ENCODE measurements around the gene SMPD3. TPM values are rescaled to one million over a fixed set of nuclear protein-coding genes. Genes with fewer than 3 reads are reported as not detected.
A peak's percentile ranks its signal among the peaks of the same experiment; 100 is the strongest.
"Not testable (repeated sequence)": the region's sequence is repeated elsewhere in the genome, so short reads cannot be mapped to it uniquely, and the experiment has no call there.

The SMPD3 gene
- total RNA-seq (2014; rRNA removed; shearing (Covaris generic)): 0.03 and 0.77 TPM in 2 replicates
- 0.44 TPM in 1 of 2 replicates, not detected in the other for polyA plus RNA-seq (2015; cell fraction: cytosol; rRNA removed)
- polyA plus RNA-seq (2015; cell fraction: nucleus; rRNA removed): not detected in 2 replicates

DNA sequence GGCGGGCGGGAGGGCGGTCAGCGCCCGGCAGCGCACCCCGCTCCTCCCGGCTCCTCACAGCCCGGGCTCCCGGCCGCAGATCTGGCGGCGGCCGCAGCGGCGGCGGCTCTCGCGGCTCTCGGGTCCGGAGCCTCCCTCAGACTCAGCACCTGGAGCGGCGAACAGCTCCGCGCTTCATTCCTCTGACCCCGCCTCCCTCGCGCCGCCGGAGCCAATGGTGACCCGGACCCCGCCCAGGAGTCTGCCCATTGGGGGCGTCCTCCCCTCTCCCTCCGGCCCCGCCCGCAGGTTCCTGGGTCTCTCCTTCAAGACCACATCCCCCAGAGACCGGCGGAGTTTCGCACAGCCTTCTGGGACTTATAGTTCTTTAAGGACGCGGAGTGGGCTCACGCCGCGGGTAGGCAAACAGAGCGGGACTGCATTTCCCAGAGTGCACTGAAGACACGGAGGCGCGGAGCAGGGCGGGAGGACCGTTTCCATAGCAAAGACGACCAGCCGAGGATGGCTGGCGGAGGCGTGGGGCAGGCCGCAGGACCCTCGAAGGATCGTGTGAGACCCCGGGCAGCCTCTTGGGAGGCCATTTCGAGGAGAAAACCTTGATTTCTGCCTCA lies at the start of gene SMPD3:
Gene SMPD3 (minus strand): TSS at position 149 of the 611 bp plus-strand sequence. CDS start 76,327 bp downstream, outside the sequence.
- DNase-seq (ENCODE audit: low read depth, low spot score): peak; percentile 96
- in situ Hi-C loops (cut with HindIII; ENCODE audit: low pct_unique_long_range_greater_than_20kb, low sequenced_read_pairs): no loop called here

DNA sequence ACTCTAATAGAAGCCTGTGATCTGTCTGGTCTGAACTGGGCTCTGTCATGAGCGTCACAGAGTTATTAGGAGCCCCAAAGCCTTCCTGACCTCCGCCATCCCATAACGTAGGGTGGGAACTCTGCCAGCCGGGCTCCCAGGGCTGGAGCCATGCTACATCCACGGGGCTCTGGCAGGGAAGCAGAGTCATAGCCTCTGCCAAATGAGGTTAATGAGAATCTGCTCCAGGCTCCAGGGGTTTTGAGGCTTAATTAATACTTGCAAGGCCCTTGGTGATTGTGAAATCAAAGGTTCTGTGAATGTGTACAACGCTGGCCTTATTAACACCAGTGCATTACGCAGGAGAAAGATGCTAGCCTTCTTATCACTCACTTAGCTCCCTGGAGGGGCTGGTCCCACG lies 48.4 kb upstream of the SMPD3 start:
- no peak for DNase-seq (ENCODE audit: low read depth, low spot score)
- in situ Hi-C loops (cut with HindIII; ENCODE audit: low pct_unique_long_range_greater_than_20kb, low sequenced_read_pairs): no loop called here

DNA sequence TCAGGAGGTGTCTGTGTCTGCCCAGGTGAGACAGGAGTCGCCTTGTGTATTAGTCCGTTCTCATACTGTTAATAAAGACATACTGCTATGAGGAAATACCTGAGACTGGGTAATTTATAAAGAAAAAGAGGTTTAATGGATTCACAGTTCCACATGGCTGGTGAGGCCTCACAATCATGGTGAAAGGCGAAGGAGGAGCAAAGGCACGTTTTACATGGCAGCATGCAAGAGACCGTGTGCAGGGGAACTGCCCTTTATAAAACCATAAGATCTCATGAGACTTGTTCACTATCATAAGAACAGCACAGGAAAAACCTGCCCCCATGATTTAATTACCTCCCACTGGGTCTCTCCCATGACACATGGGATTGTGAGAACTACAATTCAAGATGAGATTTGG lies 46.0 kb upstream of the SMPD3 start:
- DNase-seq (ENCODE audit: low read depth, low spot score); in situ Hi-C loops (cut with HindIII; ENCODE audit: low pct_unique_long_range_greater_than_20kb, low sequenced_read_pairs): not testable (repeated sequence)

DNA sequence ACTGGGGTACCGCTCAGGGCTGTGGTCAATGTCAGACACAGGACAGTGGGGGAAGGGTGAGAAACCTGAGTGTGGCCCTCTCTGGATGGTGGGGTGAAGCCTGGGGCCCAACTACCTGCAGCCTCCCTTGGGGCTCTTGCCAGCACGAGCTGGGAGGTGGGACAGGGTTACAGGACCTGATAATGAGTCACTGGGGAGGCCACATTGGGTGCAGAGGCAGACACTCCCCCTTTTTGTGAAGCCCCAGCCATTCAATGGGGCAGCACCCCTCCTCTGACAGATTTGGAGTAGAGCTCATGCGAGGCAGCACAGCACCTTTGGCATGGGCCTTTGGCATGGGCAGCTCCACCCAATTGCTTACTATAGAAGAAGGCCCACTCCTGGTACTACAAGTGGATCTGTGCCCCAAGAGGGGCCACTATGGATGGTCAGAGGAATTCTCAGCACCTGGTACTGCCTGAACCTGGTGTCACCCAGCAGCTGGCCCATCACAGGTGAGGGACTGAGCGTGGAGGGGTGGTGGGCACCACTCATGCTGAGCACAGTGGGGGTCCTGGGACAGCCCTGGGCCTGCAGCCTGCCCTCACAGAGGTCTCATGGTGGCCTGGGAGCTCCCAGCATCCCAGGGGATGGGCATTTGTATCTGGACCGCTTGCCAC lies 45.2 kb upstream of the SMPD3 start:
- DNase-seq (ENCODE audit: low read depth, low spot score): no peak
- in situ Hi-C loops (cut with HindIII; ENCODE audit: low pct_unique_long_range_greater_than_20kb, low sequenced_read_pairs): no loop called here

DNA sequence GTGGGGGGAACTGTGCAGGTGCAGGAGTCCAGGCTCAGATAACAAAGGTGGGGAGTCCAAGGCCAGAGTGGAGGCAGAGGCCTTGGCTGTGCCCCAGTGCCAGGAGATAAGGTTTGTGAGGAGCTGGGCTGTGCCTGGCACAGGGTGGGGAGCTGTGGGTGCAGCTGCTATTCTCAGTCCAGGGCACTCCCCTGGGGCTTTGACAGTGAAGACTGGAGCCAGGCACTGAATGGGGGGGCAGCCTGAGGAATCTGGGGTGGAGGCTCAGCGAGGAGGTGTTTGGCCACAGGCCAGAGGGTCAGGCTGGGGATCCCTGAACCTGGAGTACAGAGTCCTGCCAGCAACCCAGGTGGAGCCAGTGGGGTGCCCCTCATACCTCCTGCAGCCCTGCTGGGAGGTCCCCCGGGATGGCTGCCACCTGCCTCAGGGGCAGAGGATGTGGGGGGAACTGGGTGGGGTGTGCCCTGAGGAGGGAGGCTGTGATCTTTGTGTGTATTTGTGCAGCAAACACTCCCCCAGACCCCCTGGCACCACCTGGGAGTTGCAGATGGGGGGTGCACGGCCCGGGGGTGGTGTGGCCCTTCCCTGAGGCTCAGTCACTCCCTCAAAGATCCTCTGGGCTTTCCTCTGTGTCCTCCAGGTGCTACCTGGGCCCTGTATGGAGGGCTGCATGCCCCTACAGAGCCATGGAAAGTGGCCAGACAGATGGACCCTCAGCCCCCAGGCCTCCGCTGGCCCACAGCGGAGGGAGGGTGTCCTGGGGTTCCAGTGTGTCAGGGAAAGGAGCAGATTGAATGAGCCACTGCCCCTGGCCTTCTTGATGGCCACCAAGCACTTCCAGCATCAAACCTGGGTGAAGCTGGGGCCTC lies 44.5 kb upstream of the SMPD3 start:
- no peak for DNase-seq (ENCODE audit: low read depth, low spot score)
- in situ Hi-C loops (cut with HindIII; ENCODE audit: low pct_unique_long_range_greater_than_20kb, low sequenced_read_pairs): no loop called here

DNA sequence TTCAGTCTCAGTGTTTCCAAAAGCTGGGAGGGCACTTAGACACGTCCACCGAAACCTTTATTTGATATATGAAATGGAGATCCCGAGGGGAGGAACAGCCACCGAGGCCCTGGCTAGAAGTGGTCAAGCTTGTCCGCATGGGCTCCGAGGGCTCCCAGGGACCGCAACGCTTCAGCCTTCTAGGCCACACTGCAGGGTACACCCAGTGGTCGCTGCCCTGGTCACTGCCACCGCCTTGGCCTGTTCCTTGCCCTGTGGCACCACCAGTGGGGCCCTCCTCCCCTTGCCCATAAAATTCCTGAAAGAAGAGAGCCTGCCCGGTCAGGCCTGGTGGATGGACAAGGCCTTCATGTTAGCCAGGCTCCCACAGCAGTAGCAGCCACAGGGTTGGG lies 43.8 kb upstream of the SMPD3 start:
- DNase-seq (ENCODE audit: low read depth, low spot score): no peak
- in situ Hi-C loops (cut with HindIII; ENCODE audit: low pct_unique_long_range_greater_than_20kb, low sequenced_read_pairs): no loop called here

DNA sequence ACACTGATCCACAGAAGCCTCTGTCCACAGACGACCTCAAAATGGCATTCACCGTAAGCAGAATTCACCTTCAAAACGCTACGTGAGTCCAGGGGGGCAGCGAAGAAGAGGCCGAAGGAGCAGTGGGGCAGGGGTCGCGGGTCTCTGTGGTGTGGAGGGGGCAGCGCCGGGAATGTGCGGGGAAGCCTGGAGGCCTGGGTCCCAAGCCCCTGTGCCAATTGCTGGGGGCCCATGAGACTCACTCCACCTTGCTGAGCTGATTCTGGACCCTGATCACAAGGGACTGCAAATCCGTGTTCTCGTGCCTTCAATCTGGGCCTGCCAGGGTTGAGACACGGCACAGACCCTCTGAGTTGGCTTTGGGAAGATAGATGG lies 43.3 kb upstream of the SMPD3 start:
- DNase-seq (ENCODE audit: low read depth, low spot score): no peak
- in situ Hi-C loops (cut with HindIII; ENCODE audit: low pct_unique_long_range_greater_than_20kb, low sequenced_read_pairs): no loop called here

DNA sequence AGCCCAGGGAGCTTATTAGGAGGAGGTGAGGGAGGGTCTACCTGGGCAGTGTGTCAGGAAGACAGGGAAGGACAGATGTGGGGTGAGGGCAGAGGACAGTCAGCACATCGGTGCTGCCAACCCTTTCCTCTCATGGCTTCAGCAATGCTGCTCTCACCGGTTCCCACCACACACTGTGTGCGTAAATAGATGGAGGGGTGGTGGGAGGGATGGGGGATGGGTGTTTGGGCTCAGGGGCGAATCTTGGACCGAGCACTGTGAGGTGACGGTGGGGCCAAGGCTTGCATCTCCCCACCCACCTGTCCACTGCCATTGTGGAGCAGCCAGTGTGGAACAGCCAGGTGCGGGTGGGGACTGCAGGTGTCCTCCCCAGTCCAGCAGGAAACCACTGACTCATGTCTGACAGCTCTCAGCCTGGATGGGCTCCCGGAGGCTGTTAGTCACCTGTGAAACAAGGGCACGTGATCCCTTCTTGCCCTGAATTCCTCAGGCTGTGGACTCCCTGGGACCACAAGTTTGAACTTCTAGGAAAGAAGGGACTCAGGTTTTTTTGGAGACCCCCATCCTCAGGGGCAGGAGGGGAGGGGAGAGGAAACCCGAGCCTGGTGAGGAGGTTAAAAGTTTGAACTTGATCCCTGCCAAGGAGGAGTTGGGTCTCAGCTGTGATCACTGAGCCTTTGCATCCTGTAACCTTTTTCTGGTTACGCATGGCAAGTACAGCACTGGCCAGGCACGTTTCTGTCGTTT lies 42.7 kb upstream of the SMPD3 start:
- no peak for DNase-seq (ENCODE audit: low read depth, low spot score)
- in situ Hi-C loops (cut with HindIII; ENCODE audit: low pct_unique_long_range_greater_than_20kb, low sequenced_read_pairs): no loop called here

DNA sequence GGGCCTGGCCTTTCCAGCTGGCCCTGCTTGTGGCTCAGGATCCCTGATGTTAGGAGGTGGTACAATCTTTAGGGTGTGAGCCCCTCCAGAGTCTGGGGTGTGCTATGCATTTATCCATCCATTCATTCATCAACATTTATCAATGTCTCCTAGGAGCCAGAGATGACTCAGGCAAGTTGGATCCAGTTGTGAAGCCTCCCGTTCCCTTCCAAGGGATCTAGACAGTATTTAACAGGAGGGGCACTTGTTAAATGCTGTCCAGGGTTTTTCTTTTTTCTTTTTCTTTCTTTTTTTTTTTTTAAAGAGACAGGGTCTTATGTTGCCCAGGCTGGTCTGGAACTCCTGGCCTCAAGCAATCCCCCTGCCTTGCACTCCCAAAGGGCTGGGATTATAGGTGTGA lies 42.0 kb upstream of the SMPD3 start:
- in situ Hi-C loops (cut with HindIII; ENCODE audit: low pct_unique_long_range_greater_than_20kb, low sequenced_read_pairs): no loop called here

DNA sequence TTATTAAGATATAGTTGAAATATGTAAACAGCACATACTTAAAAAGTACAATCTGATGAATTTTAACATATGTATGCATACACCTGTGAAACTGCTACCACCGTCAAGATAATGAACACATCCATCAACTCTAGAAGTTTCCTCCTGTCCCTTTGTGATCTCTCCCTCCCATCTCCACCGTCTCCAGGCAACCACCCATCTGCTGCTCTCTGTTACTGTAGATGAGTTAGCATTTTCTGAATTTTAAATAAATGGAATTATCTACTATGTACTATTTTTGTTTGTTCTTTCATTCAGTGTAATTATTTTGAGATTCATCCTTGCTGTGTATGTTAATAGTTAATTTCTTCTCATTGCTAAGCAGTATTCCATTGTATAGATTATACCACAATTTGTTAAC lies 40.2 kb upstream of the SMPD3 start:
- DNase-seq (ENCODE audit: low read depth, low spot score): no peak

More for the DNA sequence above, 42.0 kb upstream of the SMPD3 start:
- DNase-seq (ENCODE audit: low read depth, low spot score): no peak

DNA sequence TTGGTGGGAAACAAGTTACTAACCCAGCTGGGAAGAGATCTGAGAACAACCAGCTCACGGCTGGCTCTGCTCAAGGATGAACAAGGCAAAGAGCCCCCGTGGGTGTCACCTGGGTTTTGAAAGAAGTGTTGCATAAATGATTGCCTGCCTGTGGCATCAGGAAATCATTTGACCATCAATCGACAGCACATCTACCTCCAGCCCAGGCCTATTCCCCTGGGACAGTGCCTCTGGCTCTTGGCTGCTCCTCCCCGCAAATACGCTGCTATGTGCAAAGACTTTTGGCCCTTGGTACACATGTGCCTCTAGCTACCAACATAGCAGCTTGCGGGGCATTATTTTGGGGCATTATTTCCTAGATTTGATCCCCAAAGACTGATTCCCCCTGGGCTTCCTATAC lies 39.4 kb upstream of the SMPD3 start:
- in situ Hi-C loops (cut with HindIII; ENCODE audit: low pct_unique_long_range_greater_than_20kb, low sequenced_read_pairs): no loop called here
- no peak for DNase-seq (ENCODE audit: low read depth, low spot score)

More for the DNA sequence above, 40.2 kb upstream of the SMPD3 start:
- in situ Hi-C loops (cut with HindIII; ENCODE audit: low pct_unique_long_range_greater_than_20kb, low sequenced_read_pairs): no loop called here

DNA sequence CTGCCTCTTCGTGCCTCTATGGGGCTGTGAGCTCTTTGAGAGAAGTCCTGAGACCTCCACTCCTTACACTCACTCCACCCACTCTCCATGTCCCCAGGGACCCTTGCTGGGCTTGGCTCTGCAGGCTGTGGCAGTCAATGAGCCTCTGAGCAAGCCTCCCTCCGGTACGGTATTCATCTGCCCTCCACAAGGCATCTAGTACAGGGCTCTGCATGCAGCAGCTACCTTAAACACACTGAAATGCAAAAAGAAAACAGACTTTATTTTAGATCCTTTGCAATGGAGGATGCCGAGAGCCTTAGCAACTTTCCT lies 38.9 kb upstream of the SMPD3 start:
- in situ Hi-C loops (cut with HindIII; ENCODE audit: low pct_unique_long_range_greater_than_20kb, low sequenced_read_pairs): no loop called here
- DNase-seq (ENCODE audit: low read depth, low spot score): no peak

DNA sequence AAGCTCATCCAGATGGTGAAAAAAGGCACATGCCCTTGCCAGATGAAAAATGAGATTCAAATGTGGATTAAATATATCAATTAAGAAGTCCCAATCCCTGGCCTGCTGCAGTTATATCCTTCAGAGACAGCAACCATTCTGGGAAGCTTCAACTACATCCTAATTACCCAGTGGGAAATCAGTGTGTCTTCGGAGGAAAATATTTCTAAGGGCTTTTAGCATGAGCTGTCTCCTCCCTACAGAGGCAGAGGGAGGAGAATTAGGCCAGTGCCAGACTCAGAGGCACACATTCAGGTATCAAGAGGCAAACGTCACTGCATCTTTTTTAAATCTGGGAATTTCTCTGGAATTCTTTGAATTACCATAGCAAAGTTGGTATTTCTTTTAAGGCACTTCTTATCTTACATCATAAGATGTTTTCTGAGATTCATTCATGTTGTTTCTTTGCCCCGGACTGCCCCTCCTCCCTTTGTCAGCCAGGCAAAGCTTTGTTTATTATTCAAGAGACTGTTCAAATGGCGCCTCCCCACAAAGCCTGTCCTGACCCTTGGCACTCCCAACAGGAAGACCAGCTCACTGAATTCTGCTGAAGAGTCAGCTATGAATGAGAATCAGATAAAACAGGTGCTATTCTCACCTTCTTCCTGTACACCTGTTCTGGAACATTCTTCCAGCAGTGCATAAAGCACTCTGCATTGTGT lies 38.3 kb upstream of the SMPD3 start:
- in situ Hi-C loops (cut with HindIII; ENCODE audit: low pct_unique_long_range_greater_than_20kb, low sequenced_read_pairs): no loop called here
- no peak for DNase-seq (ENCODE audit: low read depth, low spot score)

DNA sequence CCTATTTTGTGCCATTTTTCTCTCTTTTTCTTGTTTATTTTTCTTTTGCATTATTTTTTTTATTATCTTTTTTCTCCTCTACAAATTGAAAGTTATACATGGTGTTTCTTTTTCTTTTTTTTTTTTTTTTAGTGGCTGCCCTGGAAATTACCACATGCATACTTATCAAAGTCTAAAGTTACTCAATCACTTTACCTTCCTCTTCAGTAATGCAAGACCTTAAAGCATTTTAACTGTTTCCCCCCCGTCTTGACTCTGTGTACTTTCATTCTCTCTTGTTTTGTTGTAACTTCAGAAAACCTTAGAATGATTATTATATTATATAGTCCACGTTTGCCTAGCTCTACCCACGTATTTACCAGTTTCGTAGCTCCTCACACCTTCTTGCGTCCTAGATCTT lies 33.3 kb upstream of the SMPD3 start:
- in situ Hi-C loops (cut with HindIII; ENCODE audit: low pct_unique_long_range_greater_than_20kb, low sequenced_read_pairs): no loop called here
- DNase-seq (ENCODE audit: low read depth, low spot score): no peak

DNA sequence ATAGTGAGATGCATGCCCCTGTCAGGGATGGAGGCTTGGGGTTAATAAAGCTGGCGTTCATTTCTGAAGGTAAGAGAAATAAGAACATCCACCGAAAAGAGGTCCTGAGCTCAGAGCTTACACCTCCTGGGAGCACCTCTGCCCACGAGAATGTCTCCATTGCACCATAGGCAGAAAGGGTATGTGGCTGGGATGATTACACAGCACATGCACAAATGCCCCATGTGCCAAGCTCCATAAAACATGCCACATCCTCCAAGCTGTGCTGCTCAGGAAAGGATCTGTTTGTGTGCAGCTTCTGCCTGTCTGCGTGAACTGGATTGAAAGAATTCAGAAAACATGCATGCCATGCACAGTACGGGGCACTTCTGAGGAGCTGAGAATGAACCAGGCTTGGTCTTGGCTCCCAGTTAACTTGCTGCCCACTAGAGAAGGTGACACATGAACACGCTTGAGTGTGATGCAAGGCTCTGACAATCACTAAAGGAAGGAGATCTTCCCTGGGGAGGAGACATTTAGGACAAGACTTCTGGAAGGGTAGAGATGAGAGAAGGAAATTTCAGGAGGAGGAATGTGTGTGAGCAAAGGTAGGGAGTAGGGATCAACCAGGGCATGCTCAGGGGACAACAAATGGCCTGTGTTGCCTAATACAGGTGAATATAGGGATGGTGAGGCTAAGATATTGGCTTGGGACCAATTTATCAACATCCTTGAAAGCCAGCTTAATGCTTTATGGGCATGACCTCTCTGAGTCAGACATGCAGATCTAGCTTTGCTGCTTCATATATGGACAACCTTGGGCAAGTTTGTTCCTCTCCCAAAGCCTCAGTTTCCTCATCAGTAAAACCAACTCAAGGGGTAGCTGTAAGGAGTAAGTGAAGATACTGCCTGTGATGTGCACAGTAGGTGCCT lies 32.0 kb upstream of the SMPD3 start:
- in situ Hi-C loops (cut with HindIII; ENCODE audit: low pct_unique_long_range_greater_than_20kb, low sequenced_read_pairs): no loop called here
- DNase-seq (ENCODE audit: low read depth, low spot score): no peak

DNA sequence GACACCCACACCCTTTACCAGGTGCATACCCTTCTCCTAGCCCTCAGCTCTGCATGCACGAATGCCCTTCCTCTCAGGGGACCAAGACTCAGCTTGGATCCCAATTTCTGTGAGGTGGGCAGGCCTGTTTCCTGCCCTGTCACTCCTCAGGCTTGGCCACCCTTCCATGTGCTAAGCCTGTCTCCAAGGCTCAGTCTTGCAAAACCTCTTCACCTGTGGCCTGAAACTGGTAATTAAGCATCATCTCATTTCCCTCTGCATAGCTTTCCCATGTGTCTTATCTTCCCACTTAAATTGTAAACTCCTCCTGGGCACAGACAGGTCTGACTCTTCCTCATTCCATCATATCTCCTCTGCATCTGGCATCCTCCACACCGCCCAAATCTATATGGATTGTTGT lies 31.0 kb upstream of the SMPD3 start:
- DNase-seq (ENCODE audit: low read depth, low spot score): no peak
- in situ Hi-C loops (cut with HindIII; ENCODE audit: low pct_unique_long_range_greater_than_20kb, low sequenced_read_pairs): no loop called here

Data from SK-MEL-5 (cell line).